Body of pancreas (tissue), 4 donors: ENCODE data around the gene SSR3.

Experiments used
- CTCF ChIP-seq, 7 experiments: fragments of 450-650 bp in 4 of 7; fragments of 200-600 bp in 3 of 7; sonication (generic) in 3 of 7; IDR thresholded peaks; one replicate each; pipeline ENCODE4 v1.5.1; 2016 to 2019; ENCODE audit warnings: antibody characterized with exemption in 7 of 7
- POLR2A ChIP-seq, 3 donors: fragments of 450-650 bp; IDR thresholded peaks; one replicate each; pipeline ENCODE4 v1.6.1; 2016; ENCODE audit warnings: antibody characterized with exemption in 3 of 3, mild to moderate bottlenecking in 2 of 3

GRCh38 chr3:156551746-156552145 is 3.2 kb downstream of the SSR3 start:
- no peak for TF ChIP-seq CTCF (IDR thresholded peaks at IDR 0.05)
- no peak for TF ChIP-seq POLR2A (IDR thresholded peaks at IDR 0.05)
